GM12878 (cell line): Measurements from ENCODE around the gene TAAR8. TPM values are rescaled to one million over a fixed set of nuclear protein-coding genes. Genes with fewer than 3 reads are reported as not detected.

Source experiments
- polyA plus RNA-seq, 11 experiments: library from polyadenylated mRNA; depleted of rRNA in 4 of 11; unstranded in 6 of 11; stranded (reverse) in 5 of 11; fragments of >200 nt; fragmentation: Nextera tagmentation in 4 of 11; fragmentation: Illumina TruSeq in 1 of 11; extraction: Ambion mirVana in 4 of 11; extraction: Trizol in 1 of 11; gene quantifications; 1 replicate in 1 of 11; 2 replicates in 10 of 11; pipeline versions ENCODE4 v1.2.1 to v1.2.3, GENCODE V29; 2011 to 2016; ENCODE audit warnings: inconsistent platforms in 2 of 11, missing spikeins in 2 of 11, low read depth in 1 of 11
- small RNA-seq: library from RNA; depleted of rRNA; stranded (forward); fragments of <200 nt; gene quantifications from one replicate; pipeline ENCODE3, GENCODE V24; 2014
- total RNA-seq, 4 experiments: library from RNA; depleted of rRNA in 3 of 4; stranded (reverse); fragments of >200 nt in 3 of 4; fragmentation: Illumina TruSeq in 1 of 4; extraction: Trizol in 1 of 4; gene quantifications; 2 replicates each; pipeline versions ENCODE4 v1.2.1 to v1.2.3, GENCODE V29; 2013 to 2021

Gene TAAR8
- total and polyA plus RNA-seq, 10 of the 15 experiments (the other 5 are each of a cell fraction or from before 2014, with no cell fraction given), result not detected

Small RNAs within 50 kb of the gene (small RNA-seq; reads per million reads assigned to genes)
- gene TAAR7P, result not detected

Other genes starting within 250 kb of the TAAR8 start
Only the 7 nearest of the 10 such genes appear.
- gene MOXD1, start 151.2 kb upstream of the TAAR8 start, total RNA-seq (2014; rRNA removed), result 0.56 and 0.87 TPM in 2 replicates
- gene MOXD1, start 151.2 kb upstream of the TAAR8 start, total RNA-seq (2014; rRNA removed; fragmentation: Illumina TruSeq; extraction: Trizol), result 0.69 and 0.72 TPM in 2 replicates
- 0.87 and 1.3 TPM in 2 replicates for gene MOXD1, start 151.2 kb upstream of the TAAR8 start, total RNA-seq (2021)
- gene MOXD1, start 151.2 kb upstream of the TAAR8 start, polyA plus RNA-seq (2011; rRNA removed), result 2.1 and 2.9 TPM in 2 replicates
- 0.73 and 1.2 TPM in 2 replicates for gene MOXD1, start 151.2 kb upstream of the TAAR8 start, polyA plus RNA-seq (2014; fragmentation: Illumina TruSeq; extraction: Trizol)
- gene MOXD1, start 151.2 kb upstream of the TAAR8 start, polyA plus RNA-seq (2014; fragmentation: Nextera tagmentation; extraction: Ambion mirVana), result under 1 TPM; 0.03 to 0.27 TPM
- 0.65 and 0.88 TPM in 2 replicates for gene MOXD1, start 151.2 kb upstream of the TAAR8 start, polyA plus RNA-seq (2014; rRNA removed)
- under 1 TPM; 0.34 to 0.40 TPM for gene MOXD1, start 151.2 kb upstream of the TAAR8 start, polyA plus RNA-seq (2016; fragmentation: Nextera tagmentation; extraction: Ambion mirVana)
- gene STX7, start 39.6 kb upstream of the TAAR8 start, total RNA-seq (2014; rRNA removed), result 28.8 and 33.4 TPM in 2 replicates
- gene STX7, start 39.6 kb upstream of the TAAR8 start, total RNA-seq (2014; rRNA removed; fragmentation: Illumina TruSeq; extraction: Trizol), result 44.2 and 50.1 TPM in 2 replicates
- gene STX7, start 39.6 kb upstream of the TAAR8 start, total RNA-seq (2021), result 57.9 and 60.8 TPM in 2 replicates
- 75.5 and 95.5 TPM in 2 replicates for gene STX7, start 39.6 kb upstream of the TAAR8 start, polyA plus RNA-seq (2011; rRNA removed)
- 66.1 and 70.2 TPM in 2 replicates for gene STX7, start 39.6 kb upstream of the TAAR8 start, polyA plus RNA-seq (2014; fragmentation: Illumina TruSeq; extraction: Trizol)
- 10 to 100 TPM; 26.5 to 30.7 TPM for gene STX7, start 39.6 kb upstream of the TAAR8 start, polyA plus RNA-seq (2014; fragmentation: Nextera tagmentation; extraction: Ambion mirVana)
- gene STX7, start 39.6 kb upstream of the TAAR8 start, polyA plus RNA-seq (2014; rRNA removed), result 38.6 and 40.0 TPM in 2 replicates
- 10 to 100 TPM; 52.5 to 58.1 TPM for gene STX7, start 39.6 kb upstream of the TAAR8 start, polyA plus RNA-seq (2016; fragmentation: Nextera tagmentation; extraction: Ambion mirVana)
- not detected in 2 replicates for gene TAAR9, start 14.4 kb upstream of the TAAR8 start, total RNA-seq (2014; rRNA removed)
- gene TAAR9, start 14.4 kb upstream of the TAAR8 start, total RNA-seq (2014; rRNA removed; fragmentation: Illumina TruSeq; extraction: Trizol), result not detected in 2 replicates
- not detected in 2 replicates for gene TAAR9, start 14.4 kb upstream of the TAAR8 start, total RNA-seq (2021)
- not detected in 2 replicates for gene TAAR9, start 14.4 kb upstream of the TAAR8 start, polyA plus RNA-seq (2011; rRNA removed)
- not detected in 2 replicates for gene TAAR9, start 14.4 kb upstream of the TAAR8 start, polyA plus RNA-seq (2014; fragmentation: Illumina TruSeq; extraction: Trizol)
- not detected for gene TAAR9, start 14.4 kb upstream of the TAAR8 start, polyA plus RNA-seq (2014; fragmentation: Nextera tagmentation; extraction: Ambion mirVana)
- not detected in 2 replicates for gene TAAR9, start 14.4 kb upstream of the TAAR8 start, polyA plus RNA-seq (2014; rRNA removed)
- gene TAAR9, start 14.4 kb upstream of the TAAR8 start, polyA plus RNA-seq (2016; fragmentation: Nextera tagmentation; extraction: Ambion mirVana), result not detected
- gene TAAR6, start 17.6 kb downstream of the TAAR8 start, total RNA-seq (2014; rRNA removed), result not detected in 2 replicates
- not detected in 2 replicates for gene TAAR6, start 17.6 kb downstream of the TAAR8 start, total RNA-seq (2014; rRNA removed; fragmentation: Illumina TruSeq; extraction: Trizol)
- gene TAAR6, start 17.6 kb downstream of the TAAR8 start, total RNA-seq (2021), result not detected in 2 replicates
- gene TAAR6, start 17.6 kb downstream of the TAAR8 start, polyA plus RNA-seq (2011; rRNA removed), result not detected in 2 replicates
- gene TAAR6, start 17.6 kb downstream of the TAAR8 start, polyA plus RNA-seq (2014; fragmentation: Illumina TruSeq; extraction: Trizol), result not detected in 2 replicates
- gene TAAR6, start 17.6 kb downstream of the TAAR8 start, polyA plus RNA-seq (2014; fragmentation: Nextera tagmentation; extraction: Ambion mirVana), result not detected
- not detected in 2 replicates for gene TAAR6, start 17.6 kb downstream of the TAAR8 start, polyA plus RNA-seq (2014; rRNA removed)
- gene TAAR6, start 17.6 kb downstream of the TAAR8 start, polyA plus RNA-seq (2016; fragmentation: Nextera tagmentation; extraction: Ambion mirVana), result not detected
- gene TAAR5, start 37.1 kb downstream of the TAAR8 start, total RNA-seq (2014; rRNA removed), result not detected in 2 replicates
- gene TAAR5, start 37.1 kb downstream of the TAAR8 start, total RNA-seq (2014; rRNA removed; fragmentation: Illumina TruSeq; extraction: Trizol), result not detected in 2 replicates
- not detected in 2 replicates for gene TAAR5, start 37.1 kb downstream of the TAAR8 start, total RNA-seq (2021)
- gene TAAR5, start 37.1 kb downstream of the TAAR8 start, polyA plus RNA-seq (2011; rRNA removed), result not detected in 2 replicates
- not detected in 2 replicates for gene TAAR5, start 37.1 kb downstream of the TAAR8 start, polyA plus RNA-seq (2014; fragmentation: Illumina TruSeq; extraction: Trizol)
- not detected for gene TAAR5, start 37.1 kb downstream of the TAAR8 start, polyA plus RNA-seq (2014; fragmentation: Nextera tagmentation; extraction: Ambion mirVana)
- gene TAAR5, start 37.1 kb downstream of the TAAR8 start, polyA plus RNA-seq (2014; rRNA removed), result not detected in 2 replicates
- gene TAAR5, start 37.1 kb downstream of the TAAR8 start, polyA plus RNA-seq (2016; fragmentation: Nextera tagmentation; extraction: Ambion mirVana), result not detected
- not detected in 2 replicates for gene TAAR2, start 71.6 kb downstream of the TAAR8 start, total RNA-seq (2014; rRNA removed)
- not detected in 2 replicates for gene TAAR2, start 71.6 kb downstream of the TAAR8 start, total RNA-seq (2014; rRNA removed; fragmentation: Illumina TruSeq; extraction: Trizol)
- not detected in 2 replicates for gene TAAR2, start 71.6 kb downstream of the TAAR8 start, total RNA-seq (2021)
- gene TAAR2, start 71.6 kb downstream of the TAAR8 start, polyA plus RNA-seq (2011; rRNA removed), result not detected in 2 replicates
- not detected in 2 replicates for gene TAAR2, start 71.6 kb downstream of the TAAR8 start, polyA plus RNA-seq (2014; fragmentation: Illumina TruSeq; extraction: Trizol)
- gene TAAR2, start 71.6 kb downstream of the TAAR8 start, polyA plus RNA-seq (2014; fragmentation: Nextera tagmentation; extraction: Ambion mirVana), result not detected
- gene TAAR2, start 71.6 kb downstream of the TAAR8 start, polyA plus RNA-seq (2014; rRNA removed), result not detected in 2 replicates
- not detected for gene TAAR2, start 71.6 kb downstream of the TAAR8 start, polyA plus RNA-seq (2016; fragmentation: Nextera tagmentation; extraction: Ambion mirVana)
- gene TAAR1, start 106.5 kb downstream of the TAAR8 start, total RNA-seq (2014; rRNA removed), result not detected in 2 replicates
- not detected in 2 replicates for gene TAAR1, start 106.5 kb downstream of the TAAR8 start, total RNA-seq (2014; rRNA removed; fragmentation: Illumina TruSeq; extraction: Trizol)
- gene TAAR1, start 106.5 kb downstream of the TAAR8 start, total RNA-seq (2021), result not detected in 2 replicates
- gene TAAR1, start 106.5 kb downstream of the TAAR8 start, polyA plus RNA-seq (2011; rRNA removed), result not detected in 2 replicates
- not detected in 2 replicates for gene TAAR1, start 106.5 kb downstream of the TAAR8 start, polyA plus RNA-seq (2014; fragmentation: Illumina TruSeq; extraction: Trizol)
- not detected for gene TAAR1, start 106.5 kb downstream of the TAAR8 start, polyA plus RNA-seq (2014; fragmentation: Nextera tagmentation; extraction: Ambion mirVana)
- gene TAAR1, start 106.5 kb downstream of the TAAR8 start, polyA plus RNA-seq (2014; rRNA removed), result not detected in 2 replicates
- gene TAAR1, start 106.5 kb downstream of the TAAR8 start, polyA plus RNA-seq (2016; fragmentation: Nextera tagmentation; extraction: Ambion mirVana), result not detected